IPS-18c (cell line): ENCODE results near the gene NDOR1.

Source experiments
- H3K4me3 ChIP-seq: 2 replicates; pipeline ENCODE4 v1.7.0; 2013; ENCODE audit warnings: low read depth, mild to moderate bottlenecking, low read length, moderate library complexity; ENCODE audit not compliant: insufficient read depth
- H3K9me3 ChIP-seq: one replicate; pipeline ENCODE4 v1.6.1; 2013; ENCODE audit warnings: mild to moderate bottlenecking, low read length, moderate library complexity; ENCODE audit not compliant: control insufficient read depth, insufficient read depth

NDOR1 gene

DNA sequence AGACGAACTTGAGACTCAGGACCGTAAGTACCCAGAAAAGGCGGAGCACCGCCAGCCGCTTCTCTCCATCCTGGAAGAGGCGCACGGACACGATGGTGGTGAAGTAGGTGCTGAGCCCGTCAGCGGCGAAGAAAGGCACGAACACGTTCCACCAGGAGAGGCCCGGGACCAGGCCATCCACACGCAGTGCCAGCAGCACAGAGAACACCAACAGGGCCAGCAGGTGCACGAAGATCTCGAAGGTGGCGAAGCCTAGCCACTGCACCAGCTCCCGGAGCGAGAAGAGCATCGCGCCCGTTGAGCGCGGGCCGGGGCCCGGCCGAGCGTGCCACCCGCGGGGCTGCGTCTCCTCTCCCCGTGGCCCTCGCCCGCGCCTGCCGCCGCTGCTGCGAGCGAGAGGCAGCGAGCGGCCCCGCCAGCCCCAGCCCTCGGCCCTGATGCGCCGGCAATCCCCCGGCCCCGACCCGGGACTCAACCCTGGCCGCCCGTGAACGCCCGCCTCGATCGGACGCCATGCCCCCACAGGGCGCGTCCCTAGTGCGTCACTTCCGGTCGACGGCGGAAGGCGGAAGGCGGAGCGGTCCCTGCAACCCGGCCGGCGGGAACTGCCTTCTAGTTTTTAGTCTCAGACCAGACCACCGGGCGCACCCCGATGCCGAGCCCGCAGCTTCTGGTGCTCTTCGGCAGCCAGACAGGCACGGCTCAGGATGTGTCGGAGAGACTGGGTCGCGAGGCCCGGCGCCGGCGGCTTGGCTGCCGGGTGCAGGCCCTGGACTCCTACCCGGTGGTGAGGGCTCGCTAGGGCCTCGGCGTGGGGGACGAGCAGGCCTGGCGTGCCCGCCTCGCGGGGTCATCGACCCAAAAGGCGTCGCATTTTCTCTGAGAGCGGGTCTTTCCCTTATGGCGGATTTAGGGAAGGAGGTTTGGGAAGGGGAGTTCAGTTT, at the start of gene NDOR1, which contains the start of gene TMEM203:
NDOR1 (plus strand) TSS at position 575 of the 944 bp plus-strand sequence; CDS start at position 653, 78 bp downstream.
TMEM203 (minus strand) TSS at position 523 of the 944 bp plus-strand sequence; CDS start at position 289, 234 bp downstream.
- Histone ChIP-seq H3K4me3 (peak within 1 kb of the TSS; percentile 68), H3K9me3 (no peaks in the 10 kb centered on the region)

DNA sequence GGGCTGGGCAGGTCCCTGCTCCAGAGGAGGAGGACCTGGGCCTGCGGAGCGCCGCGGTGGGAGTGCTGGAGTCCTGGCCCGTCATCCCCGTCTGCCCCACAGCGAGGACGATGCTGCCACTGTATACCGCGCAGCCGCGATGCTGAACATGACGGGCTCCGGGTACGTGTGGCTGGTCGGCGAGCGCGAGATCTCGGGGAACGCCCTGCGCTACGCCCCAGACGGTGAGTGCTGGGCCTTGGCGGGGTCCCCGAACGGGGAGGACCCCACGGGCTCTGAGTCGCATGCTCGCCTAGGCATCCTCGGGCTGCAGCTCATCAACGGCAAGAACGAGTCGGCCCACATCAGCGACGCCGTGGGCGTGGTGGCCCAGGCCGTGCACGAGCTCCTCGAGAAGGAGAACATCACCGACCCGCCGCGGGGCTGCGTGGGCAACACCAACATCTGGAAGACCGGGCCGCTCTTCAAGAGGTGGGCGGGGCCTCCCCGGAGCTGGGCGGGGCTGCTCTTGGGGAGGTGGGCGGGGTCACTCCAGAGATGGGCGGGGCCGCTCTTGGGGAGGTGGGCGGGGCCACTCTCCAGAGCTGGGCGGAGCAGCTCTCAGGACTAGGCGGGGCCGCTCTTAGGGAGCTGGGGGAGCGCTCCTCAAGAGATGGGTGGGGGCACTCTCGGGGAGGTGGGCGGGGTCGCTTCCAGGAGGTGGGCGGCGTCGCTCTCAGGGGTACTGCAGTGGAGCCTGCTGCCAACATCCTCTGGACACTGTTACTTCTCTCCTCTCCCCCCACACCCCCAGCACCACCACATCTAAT, 48.7 kb upstream of the NDOR1 start:
- H3K9me3 ChIP-seq: no peaks in the 10 kb centered on the region
- H3K4me3 ChIP-seq: peak overlapping the region; percentile 50

DNA sequence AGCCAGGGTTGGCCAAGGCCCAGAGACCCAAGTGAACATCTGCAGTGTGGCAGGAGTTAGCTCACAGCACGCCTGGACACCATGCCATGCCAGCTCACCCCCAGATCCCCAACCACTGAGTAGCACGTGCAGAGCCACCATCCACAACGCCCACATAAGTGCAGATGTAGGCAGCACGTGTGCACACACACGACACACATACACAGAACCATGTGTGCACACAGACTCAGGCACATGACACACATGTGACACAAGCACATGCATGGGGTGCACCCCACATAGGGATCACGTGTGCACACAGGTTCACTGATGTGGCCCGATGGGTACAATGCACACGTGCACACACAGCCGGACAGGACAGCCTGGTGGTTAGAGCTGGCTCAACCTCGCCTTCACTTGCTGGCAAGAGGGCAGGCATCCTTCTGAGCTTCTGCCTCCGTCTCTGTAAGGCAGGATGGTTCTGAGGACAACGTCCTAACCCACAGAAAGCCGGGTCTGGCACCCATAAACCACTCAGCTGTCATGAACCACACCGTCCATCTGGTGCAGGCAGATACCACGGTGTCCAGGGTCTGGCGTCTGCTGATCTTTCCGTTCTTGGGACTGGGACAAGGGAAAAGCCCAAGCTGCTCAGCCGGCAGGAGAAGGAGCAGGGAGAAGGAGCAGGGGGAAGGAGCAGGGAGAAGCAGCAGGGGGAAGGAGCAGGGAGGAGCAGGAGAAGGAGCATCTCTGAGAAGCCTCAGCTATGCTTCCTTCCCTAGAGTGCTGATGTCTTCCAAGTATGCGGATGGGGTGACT, 47.7 kb upstream of the NDOR1 start:
- no peaks in the 10 kb centered on the region for H3K9me3 ChIP-seq

DNA sequence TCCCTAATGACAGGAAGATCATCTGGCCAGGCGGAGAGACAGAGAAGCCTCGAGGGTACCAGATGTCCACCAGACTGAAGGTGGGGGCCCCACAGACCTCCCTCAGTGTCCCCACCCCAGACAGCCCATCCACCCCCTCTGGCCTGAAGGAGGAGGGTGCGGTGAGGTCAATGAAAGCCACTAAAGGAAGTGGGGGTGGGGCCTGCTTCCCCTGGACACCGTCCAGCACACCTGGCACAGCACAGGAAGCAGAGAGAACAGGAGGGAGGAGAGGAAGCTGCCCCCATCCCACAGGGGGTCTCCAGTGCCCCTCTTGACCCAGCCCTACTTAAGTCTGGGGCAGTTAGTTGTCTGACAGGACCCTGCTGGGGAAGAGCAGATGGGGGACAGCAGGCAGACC, 46.9 kb upstream of the NDOR1 start:
- H3K9me3 ChIP-seq: no peaks in the 10 kb centered on the region

More for the DNA sequence above, 47.7 kb upstream of the NDOR1 start:
- no peak overlapping the region for H3K4me3 ChIP-seq

DNA sequence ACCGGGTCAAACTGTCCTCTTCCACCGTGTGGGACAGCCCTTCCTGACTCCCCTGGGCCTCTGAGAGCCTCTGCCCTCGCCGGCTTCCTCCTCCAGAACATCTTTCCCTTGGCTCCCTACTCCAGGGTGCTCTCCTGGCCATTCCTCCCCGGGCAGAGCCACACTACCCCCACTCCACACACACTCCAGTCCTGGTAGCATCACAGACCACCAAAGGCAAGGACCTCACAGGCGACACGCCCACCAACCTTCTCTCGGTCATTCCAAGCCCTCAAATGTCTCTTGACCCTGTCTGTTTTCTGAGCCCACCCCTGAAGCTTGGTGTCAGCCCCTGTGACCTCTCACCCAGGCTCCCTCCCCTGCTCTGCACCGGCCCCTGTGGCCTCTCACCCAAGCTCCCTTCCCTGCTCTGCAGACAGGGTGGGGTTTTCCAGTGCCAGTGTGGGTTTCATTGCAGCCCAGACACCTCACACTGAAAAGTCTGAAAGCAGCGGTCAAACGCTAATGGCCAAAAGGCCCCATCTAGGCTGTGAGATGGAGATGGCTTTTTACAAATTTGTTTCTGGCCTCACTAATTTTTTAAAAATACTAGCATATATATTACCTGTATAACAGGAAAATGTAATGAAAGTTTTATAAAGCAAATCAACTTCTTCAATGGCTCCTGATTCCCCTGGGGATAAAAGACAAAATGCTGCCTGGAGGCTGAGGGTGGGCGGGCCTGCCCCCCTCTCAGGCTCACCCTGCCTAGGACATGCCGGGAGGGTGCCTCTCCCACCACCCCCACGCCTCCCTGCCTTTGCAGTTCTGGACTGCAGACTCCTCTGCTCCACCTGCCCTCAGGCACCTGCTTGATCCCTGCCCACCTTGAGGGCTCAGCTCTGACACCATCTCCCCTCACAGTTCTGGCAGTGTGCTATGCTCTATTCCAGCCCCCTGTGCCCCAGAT, 46.1 kb upstream of the NDOR1 start:
- no peaks in the 10 kb centered on the region for H3K9me3 ChIP-seq
- H3K4me3 ChIP-seq: no peak overlapping the region

More for the DNA sequence above, 46.9 kb upstream of the NDOR1 start:
- H3K4me3 ChIP-seq: no peak overlapping the region

DNA sequence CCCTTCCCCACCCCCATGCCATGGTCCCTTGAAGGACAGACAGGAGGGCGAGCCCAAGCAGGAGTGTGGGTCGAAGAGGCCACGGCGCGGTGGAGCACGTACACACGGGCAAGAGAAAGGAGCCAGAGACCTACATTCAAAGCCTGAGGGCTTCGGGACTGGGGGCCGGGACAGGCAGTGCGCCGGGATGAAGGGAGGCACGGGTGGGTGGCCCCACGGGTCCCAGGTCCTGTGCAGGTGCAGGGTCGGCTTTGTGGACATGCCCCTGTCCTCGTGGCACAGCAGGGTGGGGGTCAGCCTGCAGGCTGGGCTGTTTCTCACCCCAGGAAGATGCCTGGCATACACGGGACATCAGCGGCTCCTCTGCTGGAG, 45.5 kb upstream of the NDOR1 start:
- Histone ChIP-seq H3K9me3 (no peaks in the 10 kb centered on the region), H3K4me3 (no peak overlapping the region)

DNA sequence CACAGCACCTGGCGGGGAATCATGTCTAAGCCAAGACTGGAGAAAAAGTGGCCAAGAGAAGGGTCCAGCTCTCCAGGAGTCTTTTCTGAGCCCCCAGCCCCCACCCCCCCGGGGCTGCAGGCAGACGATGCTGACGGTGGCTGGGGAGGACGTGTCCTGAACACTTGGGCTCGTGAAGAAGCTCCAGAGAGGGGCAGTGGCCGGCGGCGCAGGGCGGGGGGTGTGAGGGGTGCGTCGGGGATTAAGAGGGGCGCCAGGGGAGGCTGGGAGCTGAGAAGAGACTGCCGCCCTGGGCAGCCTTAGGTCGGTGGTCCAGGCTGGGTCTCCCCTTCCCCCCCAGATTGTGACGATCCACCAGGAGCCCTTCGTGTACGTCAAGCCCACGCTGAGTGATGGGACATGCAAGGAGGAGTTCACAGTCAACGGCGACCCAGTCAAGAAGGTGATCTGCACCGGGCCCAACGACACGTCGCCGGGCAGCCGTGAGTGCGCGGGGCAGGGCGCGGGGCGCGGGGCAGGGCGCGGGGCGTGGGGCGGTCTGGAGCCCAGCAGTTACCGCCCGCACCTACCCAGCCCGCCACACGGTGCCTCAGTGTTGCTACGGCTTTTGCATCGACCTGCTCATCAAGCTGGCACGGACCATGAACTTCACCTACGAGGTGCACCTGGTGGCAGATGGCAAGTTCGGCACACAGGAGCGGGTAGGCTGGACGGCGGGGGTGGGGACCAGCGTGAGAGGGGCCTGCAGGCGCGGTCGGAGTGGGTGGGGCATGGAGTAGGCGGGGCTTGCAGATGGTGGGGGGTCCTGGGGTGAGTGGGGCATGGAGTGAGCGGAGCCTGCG, 44.6 kb upstream of the NDOR1 start:
- no peaks in the 10 kb centered on the region for H3K9me3 ChIP-seq
- no peak overlapping the region; the same call in 1 of the 2 replicates for H3K4me3 ChIP-seq

DNA sequence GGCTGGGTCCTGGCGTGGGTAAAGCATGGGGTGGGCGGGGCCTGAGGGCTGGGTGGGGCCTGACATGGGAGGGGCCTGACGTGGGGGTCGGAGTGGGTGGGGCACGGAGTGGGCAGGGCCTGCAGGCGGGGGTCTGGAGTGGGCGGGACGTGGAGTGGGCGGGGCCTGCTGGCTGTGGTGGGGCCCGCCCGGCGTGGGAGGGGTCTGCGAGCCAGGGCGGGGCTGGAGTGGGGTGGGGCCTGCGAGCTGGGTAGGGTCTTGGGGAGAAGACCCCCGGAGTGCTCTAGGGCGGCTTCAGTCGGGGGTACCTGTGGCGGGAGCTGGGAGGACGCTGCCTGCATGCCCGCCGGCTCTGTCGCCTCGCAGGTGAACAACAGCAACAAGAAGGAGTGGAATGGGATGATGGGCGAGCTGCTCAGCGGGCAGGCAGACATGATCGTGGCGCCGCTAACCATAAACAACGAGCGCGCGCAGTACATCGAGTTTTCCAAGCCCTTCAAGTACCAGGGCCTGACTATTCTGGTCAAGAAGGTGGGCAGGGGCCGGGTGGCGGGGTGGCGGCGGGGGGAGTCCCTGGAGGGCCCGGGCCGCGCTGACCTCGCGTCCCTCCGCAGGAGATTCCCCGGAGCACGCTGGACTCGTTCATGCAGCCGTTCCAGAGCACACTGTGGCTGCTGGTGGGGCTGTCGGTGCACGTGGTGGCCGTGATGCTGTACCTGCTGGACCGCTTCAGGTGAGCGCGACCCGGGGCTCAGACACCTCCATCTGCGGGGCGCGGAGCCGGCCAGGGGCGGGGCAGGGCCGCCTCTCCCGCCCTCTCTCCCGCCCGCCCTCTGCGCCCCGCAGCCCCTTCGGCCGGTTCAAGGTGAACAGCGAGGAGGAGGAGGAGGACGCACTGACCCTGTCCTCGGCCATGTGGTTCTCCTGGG, 43.7 kb upstream of the NDOR1 start:
- no peaks in the 10 kb centered on the region for H3K9me3 ChIP-seq

DNA sequence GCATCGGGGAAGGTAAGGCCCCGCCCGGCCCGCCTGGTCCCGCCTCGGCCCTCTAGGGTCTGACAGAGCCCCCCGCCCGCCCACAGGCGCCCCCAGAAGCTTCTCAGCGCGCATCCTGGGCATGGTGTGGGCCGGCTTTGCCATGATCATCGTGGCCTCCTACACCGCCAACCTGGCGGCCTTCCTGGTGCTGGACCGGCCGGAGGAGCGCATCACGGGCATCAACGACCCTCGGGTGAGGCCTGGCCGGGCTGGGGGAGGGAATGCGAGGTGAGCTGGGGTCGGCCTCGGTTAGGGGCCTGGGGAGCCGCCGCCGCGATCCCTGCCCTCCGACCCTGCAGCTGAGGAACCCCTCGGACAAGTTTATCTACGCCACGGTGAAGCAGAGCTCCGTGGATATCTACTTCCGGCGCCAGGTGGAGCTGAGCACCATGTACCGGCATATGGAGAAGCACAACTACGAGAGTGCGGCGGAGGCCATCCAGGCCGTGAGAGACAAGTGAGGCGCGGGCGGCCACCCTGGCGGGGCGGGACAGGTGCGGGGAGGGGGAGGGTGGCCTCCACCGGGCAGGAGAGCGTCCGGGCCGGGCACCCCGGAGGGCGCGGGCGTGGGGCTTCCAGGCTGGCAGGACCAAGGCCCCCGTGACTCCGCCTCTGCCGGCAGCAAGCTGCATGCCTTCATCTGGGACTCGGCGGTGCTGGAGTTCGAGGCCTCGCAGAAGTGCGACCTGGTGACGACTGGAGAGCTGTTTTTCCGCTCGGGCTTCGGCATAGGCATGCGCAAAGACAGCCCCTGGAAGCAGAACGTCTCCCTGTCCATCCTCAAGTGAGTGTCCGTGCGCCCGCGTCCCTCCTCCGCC, 42.8 kb upstream of the NDOR1 start:
- Histone ChIP-seq H3K9me3 (no peaks in the 10 kb centered on the region), H3K4me3 (peak overlapping the region; percentile 28; the same call in 1 of the 2 replicates)

More for the DNA sequence above, 43.7 kb upstream of the NDOR1 start:
- H3K4me3 ChIP-seq: peak overlapping the region; percentile 28; the same call in 1 of the 2 replicates

DNA sequence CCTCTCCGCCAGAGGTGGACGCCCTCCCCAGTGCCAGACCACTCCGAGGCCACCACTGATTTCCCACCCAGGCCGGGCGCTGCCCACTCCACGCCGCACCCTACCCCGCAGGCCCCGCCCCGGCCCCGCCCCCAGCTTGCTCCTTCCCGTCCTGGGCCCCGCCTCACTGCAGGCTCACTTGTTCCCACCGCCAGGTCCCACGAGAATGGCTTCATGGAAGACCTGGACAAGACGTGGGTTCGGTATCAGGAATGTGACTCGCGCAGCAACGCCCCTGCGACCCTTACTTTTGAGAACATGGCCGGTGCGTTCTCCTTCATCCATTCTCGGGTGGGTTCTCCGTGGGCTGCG, 42.2 kb upstream of the NDOR1 start:
- no peaks in the 10 kb centered on the region for H3K9me3 ChIP-seq
- peak overlapping the region; percentile 25; the same call in 1 of the 2 replicates for H3K4me3 ChIP-seq

DNA sequence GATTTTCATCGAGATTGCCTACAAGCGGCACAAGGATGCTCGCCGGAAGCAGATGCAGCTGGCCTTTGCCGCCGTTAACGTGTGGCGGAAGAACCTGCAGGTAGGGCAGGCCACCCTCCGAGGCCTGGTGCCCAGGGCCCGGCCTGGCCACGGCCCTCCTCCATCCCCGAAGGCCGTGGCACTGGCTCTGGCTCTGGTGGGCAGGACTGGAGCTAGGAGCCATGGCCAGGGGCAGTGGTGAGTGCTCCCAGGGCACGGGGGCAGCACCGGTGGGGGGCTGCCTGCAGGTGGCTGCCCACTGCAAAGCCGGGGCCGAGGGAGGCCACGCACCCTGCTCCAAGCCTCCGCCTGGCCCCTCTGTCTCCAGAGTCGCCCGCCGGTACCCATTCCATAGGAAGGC, 41.7 kb upstream of the NDOR1 start:
- H3K4me3 ChIP-seq: no peak overlapping the region
- H3K9me3 ChIP-seq: no peaks in the 10 kb centered on the region

DNA sequence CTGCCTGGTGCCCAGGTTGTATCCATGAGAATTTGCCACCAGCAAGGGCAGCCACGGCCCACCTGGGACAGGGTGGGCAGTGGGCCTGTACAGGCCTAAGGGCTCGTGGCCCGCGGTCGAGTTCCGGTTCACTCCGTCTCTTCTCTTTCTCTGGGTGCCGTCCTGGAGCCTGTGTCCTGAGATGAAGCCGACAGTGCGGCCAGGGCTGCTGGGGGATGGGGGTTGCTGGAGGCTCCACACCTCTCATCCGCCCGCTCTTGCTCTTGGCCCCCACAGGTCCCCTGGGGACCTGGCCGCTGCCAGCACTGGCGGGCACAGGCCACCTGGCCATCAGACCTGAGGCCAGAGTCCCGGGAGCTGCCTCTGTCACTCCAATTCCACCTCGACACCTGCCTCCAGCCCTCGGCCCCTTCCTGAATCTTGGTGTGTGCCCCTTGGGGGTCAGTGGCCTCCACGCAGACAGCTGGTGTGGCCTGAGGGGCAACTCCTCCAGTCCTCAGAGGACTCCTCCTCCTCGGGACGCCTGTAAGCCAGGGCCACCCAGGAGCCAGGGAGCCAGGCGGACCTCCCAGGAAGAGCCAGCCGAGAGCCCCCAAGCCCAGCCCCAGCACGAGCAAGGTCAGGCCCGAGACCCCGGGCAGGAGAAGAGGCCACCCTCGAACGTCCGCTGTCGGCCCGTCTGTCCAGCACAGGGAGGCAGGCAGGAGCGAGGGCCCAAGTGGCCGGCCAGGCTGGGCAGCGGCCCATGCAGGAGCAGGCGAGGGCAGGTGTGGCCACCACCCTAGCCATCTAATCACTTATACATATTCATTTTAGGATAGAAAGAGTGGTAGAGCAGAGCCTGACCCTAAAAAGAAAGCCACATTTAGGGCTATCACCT, 40.9 kb upstream of the NDOR1 start:
- H3K9me3 ChIP-seq: no peaks in the 10 kb centered on the region
- H3K4me3 ChIP-seq: no peak overlapping the region
